OCI-LY7 (cell line): ENCODE measurements around the gene SLC39A3. TPM values are rescaled to one million over a fixed set of nuclear protein-coding genes. Genes with fewer than 3 reads are reported as not detected.

ENCODE experiments used
- BruUV-seq: library from RNA; stranded (reverse); fragments of 400-500 nt; replicated peaks from 2 replicates; lab custom pipeline; 2021; lab: Mats Ljungman, UMichigan
- CTCF ChIA-PET: fragments of 300-600 bp; sonication (Branson Sonifier 250); formaldehyde crosslinking; loops from one replicate; lab custom pipeline; 2022; ENCODE audit warnings: antibody characterized with exemption; ENCODE audit not compliant: unreplicated experiment; lab: Charles Lee
- POLR2A ChIA-PET: fragments of 300-600 bp; sonication (Branson Sonifier 250); formaldehyde crosslinking; loops from one replicate; lab custom pipeline; 2022; ENCODE audit warnings: antibody characterized with exemption; lab: Charles Lee
- DNase-seq: peaks from one replicate; pipeline ENCODE4 v3.0.0-alpha.2; 2015; ENCODE audit warnings: low spot score
- H2AFZ ChIP-seq: fragments of 200-600 bp; sonication (generic), shearing (Covaris generic); 2 replicates; pipeline ENCODE4 v1.6.1; 2014; ENCODE audit warnings: mild to moderate bottlenecking, antibody characterized with exemption, low read length, moderate library complexity
- H3K27ac ChIP-seq: fragments of 200-600 bp; sonication (generic); 2 replicates; pipeline ENCODE4 v1.5.1; 2014; ENCODE audit warnings: mixed run types, low read depth, mild to moderate bottlenecking, moderate library complexity, low read length, inconsistent platforms; ENCODE audit not compliant: poor library complexity, severe bottlenecking
- H3K36me3 ChIP-seq: fragments of 200-600 bp; sonication (generic); 2 replicates; pipeline ENCODE4 v1.6.1; 2014; ENCODE audit warnings: mild to moderate bottlenecking, antibody characterized with exemption, low read length, moderate library complexity, mixed read lengths; ENCODE audit not compliant: insufficient read depth
- H3K4me1 ChIP-seq: fragments of 200-600 bp; sonication (generic); 2 replicates; pipeline ENCODE4 v1.5.1; 2014; ENCODE audit warnings: mild to moderate bottlenecking, low read length; ENCODE audit not compliant: insufficient read depth, poor library complexity, severe bottlenecking
- H3K4me2 ChIP-seq: fragments of 200-600 bp; sonication (generic); 2 replicates; pipeline ENCODE4 v1.6.1; 2014; ENCODE audit warnings: mild to moderate bottlenecking, low read length
- H3K4me3 ChIP-seq: fragments of 200-600 bp; sonication (generic); 2 replicates; pipeline ENCODE4 v1.5.1; 2014; ENCODE audit warnings: mild to moderate bottlenecking, low read depth, low read length; ENCODE audit not compliant: poor library complexity, severe bottlenecking
- H3K79me2 ChIP-seq: fragments of 200-600 bp; sonication (generic); 2 replicates; pipeline ENCODE4 v1.6.1; 2016; ENCODE audit warnings: low read depth, mild to moderate bottlenecking, low read length, moderate library complexity, mixed read lengths; ENCODE audit not compliant: insufficient read depth
- H3K9me2 ChIP-seq: fragments of 200-600 bp; sonication (generic); 2 replicates; pipeline ENCODE4 v1.6.1; 2016; ENCODE audit warnings: mild to moderate bottlenecking, low read length, mixed read lengths; ENCODE audit not compliant: insufficient read depth
- H3K9me3 ChIP-seq: fragments of 200-600 bp; sonication (generic); 2 replicates; pipeline ENCODE4 v1.6.1; 2014; ENCODE audit warnings: mild to moderate bottlenecking, mixed run types, low read length, mixed read lengths
- H4K20me1 ChIP-seq: fragments of 200-600 bp; sonication (generic); 2 replicates; pipeline ENCODE4 v1.6.1; 2014; ENCODE audit warnings: mild to moderate bottlenecking, antibody characterized with exemption, low read length, moderate library complexity, mixed read lengths; ENCODE audit not compliant: insufficient read depth
- CTCF ChIP-seq: fragments of 200-600 bp; sonication (generic); conservative IDR thresholded peaks from 2 replicates; pipeline ENCODE4 v1.5.1; 2014; ENCODE audit warnings: mild to moderate bottlenecking, antibody characterized with exemption, low read length, moderate library complexity, mixed read lengths
- EZH2phosphoT487 ChIP-seq: fragments of 200-600 bp; sonication (generic); IDR thresholded peaks from 2 replicates; pipeline ENCODE4 v1.6.1; 2018; ENCODE audit warnings: low read depth, borderline replicate concordance, mild to moderate bottlenecking, mixed run types, antibody characterized with exemption, low read length, moderate library complexity, mixed read lengths
- intact Hi-C: fragments of 100-400 bp; cut with micrococcal nuclease; formaldehyde crosslinking; loops from one replicate; pipeline ENCODE4 v1.10.0; 2022; ENCODE audit not compliant: unreplicated experiment
- total RNA-seq, 2 experiments: library from RNA; depleted of rRNA in 1 of 2; stranded (reverse); fragments of >200 nt in 1 of 2; shearing (Covaris generic) in 1 of 2; gene quantifications; 2 replicates each; pipeline ENCODE4 v1.2.3, GENCODE V29; 2014 to 2022

Gene SLC39A3
- total RNA-seq, 2 experiments from 2014 or later, result 45.6 to 46.8 TPM

GRCh38 chr19:2769218-2769617, 29.4 kb upstream of the SLC39A3 start:
- no peak overlapping the region for H3K27ac ChIP-seq
- TF ChIP-seq CTCF (no peak), EZH2phosphoT487 (no peak)
- H3K4me2 ChIP-seq, result no peak overlapping the region
- no peak for DNase-seq
- POLR2A ChIA-PET, result no interaction called here
- no peaks in the 10 kb centered on the region for H3K9me3 ChIP-seq
- BruUV-seq, result no TSS peak
- H3K9me2 ChIP-seq, result no peaks in the 10 kb centered on the region
- CTCF ChIA-PET, result no interaction called here
- peaks cover 5% of the 10 kb centered on the region for H3K4me1 ChIP-seq
- H3K4me3 ChIP-seq, result no peak overlapping the region
- no peak overlapping the region for H2AFZ ChIP-seq
- H3K79me2 ChIP-seq, result peaks cover 42% of the 10 kb centered on the region
- intact Hi-C loops, result no loop called here
- peaks cover 68% of the 10 kb centered on the region for H3K36me3 ChIP-seq
- no peaks in the 10 kb centered on the region; the same call in 1 of the 2 replicates for H4K20me1 ChIP-seq

- POLR2A ChIA-PET, result interaction anchor here (0.6 kb wide), 1 partner anchor 9 kb away, joined by 5 read pairs; no protein-coding TSS in a partner anchor
- CTCF ChIA-PET, result no interaction called here
- Histone ChIP-seq H3K9me2 (no peaks in the 10 kb centered on the region), H3K4me1 (no peaks in the 10 kb centered on the region), H4K20me1 (no peaks in the 10 kb centered on the region), H3K4me2 (no peak overlapping the region), H3K27ac (no peak overlapping the region), H3K36me3 (peaks cover 72% of the 10 kb centered on the region), H3K9me3 (no peaks in the 10 kb centered on the region), H3K4me3 (no peak overlapping the region), H2AFZ (no peak overlapping the region), H3K79me2 (peaks cover 37% of the 10 kb centered on the region)
- no TSS peak for BruUV-seq
- DNase-seq, result no peak
- TF ChIP-seq EZH2phosphoT487 (no peak), CTCF (no peak)
- intact Hi-C loops, result no loop called here
These were observed 28.7 kb upstream of the SLC39A3 start for GRCh38 chr19:2768365-2769132.

- Histone ChIP-seq H3K27ac (no peak overlapping the region), H3K4me2 (no peak overlapping the region), H3K79me2 (peaks cover 35% of the 10 kb centered on the region), H2AFZ (no peak overlapping the region), H3K9me2 (no peaks in the 10 kb centered on the region), H3K4me3 (no peak overlapping the region), H3K4me1 (no peaks in the 10 kb centered on the region), H3K9me3 (no peaks in the 10 kb centered on the region), H3K36me3 (peaks cover 81% of the 10 kb centered on the region), H4K20me1 (no peaks in the 10 kb centered on the region)
- ChIA-PET CTCF (no interaction called here), POLR2A (no interaction called here)
- no TSS peak for BruUV-seq
- no peak for DNase-seq
- TF ChIP-seq EZH2phosphoT487 (no peak), CTCF (no peak)
- intact Hi-C loops, result no loop called here
These were observed 27.9 kb upstream of the SLC39A3 start for GRCh38 chr19:2767688-2768087.
